PC-9 (cell line): ENCODE data around the gene RASGEF1B. TPM values are rescaled to one million over a fixed set of nuclear protein-coding genes. Genes with fewer than 3 reads are reported as not detected.
A peak's percentile ranks its signal among the peaks of the same experiment; 100 is the strongest.
"Not testable (repeated sequence)": the region's sequence is repeated elsewhere in the genome, so short reads cannot be mapped to it uniquely, and the experiment has no call there.

Experiments used
- BruUV-seq: library from RNA; stranded (reverse); fragments of 400-500 nt; replicated peaks from 2 replicates; lab custom pipeline; 2021; lab: Mats Ljungman, UMichigan
- CTCF ChIA-PET: fragments of 300-600 bp; sonication (Branson Sonifier 250); formaldehyde crosslinking; loops from one replicate; lab custom pipeline; 2022; ENCODE audit warnings: antibody characterized with exemption; lab: Charles Lee
- POLR2A ChIA-PET: fragments of 300-600 bp; sonication (Branson Sonifier 250); formaldehyde crosslinking; loops from one replicate; lab custom pipeline; 2022; ENCODE audit warnings: antibody characterized with exemption; ENCODE audit not compliant: unreplicated experiment; lab: Charles Lee
- DNase-seq, 2 experiments: peaks; one replicate each; pipeline versions ENCODE4 v3.0.0 to v3.0.0-alpha.2; 2015 to 2022; ENCODE audit warnings: mixed read lengths in 1 of 2
- H2AFZ ChIP-seq: fragments of 200-600 bp; sonication (generic); 2 replicates; pipeline ENCODE4 v1.8.1; 2017; ENCODE audit warnings: antibody characterized with exemption
- H3F3A ChIP-seq: fragments of 200-600 bp; sonication (generic); 2 replicates; pipeline ENCODE4 v1.8.1; 2017; ENCODE audit warnings: antibody characterized with exemption, mild to moderate bottlenecking, low read depth; ENCODE audit not compliant: insufficient read depth
- H3K27ac ChIP-seq: fragments of 200-600 bp; sonication (generic); 2 replicates; pipeline ENCODE4 v1.6.1; 2016; ENCODE audit warnings: mixed run types
- H3K27me3 ChIP-seq: fragments of 200-600 bp; sonication (generic); 2 replicates; pipeline ENCODE4 v1.6.1; 2016; ENCODE audit warnings: low read depth, mixed run types; ENCODE audit not compliant: insufficient read depth
- H3K36me3 ChIP-seq: fragments of 200-600 bp; sonication (generic); 2 replicates; pipeline ENCODE4 v1.6.1; 2016; ENCODE audit warnings: low read depth, mixed run types
- H3K4me1 ChIP-seq: fragments of 200-600 bp; sonication (generic); replicated peaks from 2 replicates; pipeline ENCODE4 v1.6.1; 2016; ENCODE audit warnings: mixed run types; ENCODE audit not compliant: insufficient read depth
- H3K4me2 ChIP-seq: fragments of 200-600 bp; sonication (generic); 2 replicates; pipeline ENCODE4 v1.6.1; 2017; ENCODE audit warnings: mixed run types
- H3K4me3 ChIP-seq: fragments of 200-600 bp; sonication (generic); 2 replicates; pipeline ENCODE4 v1.6.1; 2016; ENCODE audit warnings: mixed run types
- H3K79me2 ChIP-seq: fragments of 200-600 bp; sonication (generic); 2 replicates; pipeline ENCODE4 v1.6.1; 2017; ENCODE audit warnings: low read depth, mixed run types
- H3K9me2 ChIP-seq: fragments of 200-600 bp; sonication (generic); 2 replicates; pipeline ENCODE4 v1.8.1; 2017; ENCODE audit warnings: mild to moderate bottlenecking; ENCODE audit not compliant: insufficient read depth
- H3K9me3 ChIP-seq: fragments of 200-600 bp; sonication (generic); 2 replicates; pipeline ENCODE4 v1.8.1; 2016; ENCODE audit warnings: low read depth; ENCODE audit not compliant: insufficient read depth
- H4K20me1 ChIP-seq: fragments of 200-600 bp; sonication (generic); 2 replicates; pipeline ENCODE4 v1.8.1; 2017; ENCODE audit not compliant: insufficient read depth
- EZH2 ChIP-seq: fragments of 200-600 bp; sonication (generic); IDR thresholded peaks from 2 replicates; pipeline ENCODE4 v1.8.0; 2017; ENCODE audit warnings: antibody characterized with exemption, low read depth
- intact Hi-C: fragments of 100-400 bp; cut with micrococcal nuclease; formaldehyde crosslinking; loops from one replicate; pipeline ENCODE4 v1.10.0; 2022; ENCODE audit not compliant: unreplicated experiment
- total RNA-seq: library from RNA; stranded (reverse); gene quantifications from 2 replicates; pipeline ENCODE4 v1.2.3, GENCODE V29; 2021
- TF ChIP-seq, protein P1 (sequence below): fragments of 200-600 bp; sonication (generic); conservative IDR thresholded peaks from 2 replicates; pipeline ENCODE4 v1.6.1; 2017; ENCODE audit warnings: mixed run types, antibody characterized with exemption, mild to moderate bottlenecking, moderate library complexity

Gene RASGEF1B
- total RNA-seq, 1 experiment from 2014 or later, result 1.0 TPM

DNA sequence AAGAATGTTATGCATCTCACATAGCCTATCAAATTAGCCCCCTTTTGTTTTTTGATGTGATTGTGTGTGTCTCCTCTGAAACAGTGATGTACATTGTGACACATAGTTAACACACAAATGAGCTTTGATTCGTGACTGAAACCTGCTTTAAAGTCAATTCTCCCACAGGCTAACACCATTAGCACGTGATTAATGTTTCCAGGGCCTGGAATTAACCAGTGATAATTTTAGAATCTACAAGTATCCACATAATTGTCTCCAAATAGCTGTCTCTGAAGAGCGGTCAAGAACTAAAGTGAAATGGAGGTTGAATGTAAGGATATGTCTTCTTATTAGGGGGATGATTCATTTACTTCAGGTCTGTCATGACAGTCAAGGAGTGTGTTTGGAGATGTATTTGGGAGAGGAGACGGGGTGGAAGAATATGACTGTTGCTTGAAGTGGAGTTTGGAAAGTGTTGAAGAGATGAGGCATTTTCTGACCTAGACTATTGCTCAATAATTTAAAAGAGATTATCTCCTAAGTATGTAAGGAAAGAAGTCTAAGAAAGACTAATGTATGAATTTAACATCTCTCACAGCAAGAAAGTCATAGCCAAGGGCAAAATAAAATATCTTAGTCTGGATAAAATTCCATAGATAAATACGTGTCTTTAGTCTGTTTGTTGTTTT, 13.7 kb upstream of the RASGEF1B start:
- Histone ChIP-seq H3K9me3 (no peaks in the 10 kb centered on the region), H3K27me3 (no peaks in the 10 kb centered on the region), H3K4me2 (no peak overlapping the region), H3K79me2 (no peaks in the 10 kb centered on the region), H2AFZ (no peak overlapping the region), H3F3A (no peaks in the 10 kb centered on the region), H4K20me1 (no peaks in the 10 kb centered on the region), H3K27ac (no peak overlapping the region), H3K9me2 (no peaks in the 10 kb centered on the region), H3K4me1 (no peaks in the 10 kb centered on the region), H3K36me3 (no peaks in the 10 kb centered on the region), H3K4me3 (no peak overlapping the region)
- TF ChIP-seq, protein P1, sequence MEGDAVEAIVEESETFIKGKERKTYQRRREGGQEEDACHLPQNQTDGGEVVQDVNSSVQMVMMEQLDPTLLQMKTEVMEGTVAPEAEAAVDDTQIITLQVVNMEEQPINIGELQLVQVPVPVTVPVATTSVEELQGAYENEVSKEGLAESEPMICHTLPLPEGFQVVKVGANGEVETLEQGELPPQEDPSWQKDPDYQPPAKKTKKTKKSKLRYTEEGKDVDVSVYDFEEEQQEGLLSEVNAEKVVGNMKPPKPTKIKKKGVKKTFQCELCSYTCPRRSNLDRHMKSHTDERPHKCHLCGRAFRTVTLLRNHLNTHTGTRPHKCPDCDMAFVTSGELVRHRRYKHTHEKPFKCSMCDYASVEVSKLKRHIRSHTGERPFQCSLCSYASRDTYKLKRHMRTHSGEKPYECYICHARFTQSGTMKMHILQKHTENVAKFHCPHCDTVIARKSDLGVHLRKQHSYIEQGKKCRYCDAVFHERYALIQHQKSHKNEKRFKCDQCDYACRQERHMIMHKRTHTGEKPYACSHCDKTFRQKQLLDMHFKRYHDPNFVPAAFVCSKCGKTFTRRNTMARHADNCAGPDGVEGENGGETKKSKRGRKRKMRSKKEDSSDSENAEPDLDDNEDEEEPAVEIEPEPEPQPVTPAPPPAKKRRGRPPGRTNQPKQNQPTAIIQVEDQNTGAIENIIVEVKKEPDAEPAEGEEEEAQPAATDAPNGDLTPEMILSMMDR, result no peak
- no peak for TF ChIP-seq EZH2
- ChIA-PET CTCF (no interaction called here), POLR2A (no interaction called here)
- no TSS peak for BruUV-seq
- intact Hi-C loops, result no loop called here
- no peak for DNase-seq

DNA sequence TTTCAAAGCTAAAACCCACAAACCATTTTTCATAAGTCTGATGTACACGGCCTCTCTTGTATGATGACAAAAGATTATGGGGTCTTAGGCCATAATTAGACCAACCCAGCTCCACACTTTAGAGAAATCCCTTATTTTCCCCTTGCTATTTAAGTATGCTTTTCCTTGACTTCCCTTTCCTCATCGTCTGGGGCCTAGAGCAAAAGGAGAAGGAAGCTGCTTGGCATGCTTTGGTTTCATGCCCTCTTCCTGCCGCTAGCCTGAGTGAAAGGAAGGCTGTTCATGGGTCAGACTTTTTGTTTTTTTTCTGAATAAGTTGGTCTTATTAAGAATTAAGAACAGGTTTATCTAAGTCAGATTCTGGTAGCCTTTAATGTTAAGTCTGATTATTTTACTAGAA, 10.6 kb upstream of the RASGEF1B start:
- DNase-seq, result no peak
- Histone ChIP-seq H3K4me1 (no peaks in the 10 kb centered on the region), H3K9me2 (no peaks in the 10 kb centered on the region), H2AFZ (no peak overlapping the region), H3K27ac (no peak overlapping the region), H3K79me2 (no peaks in the 10 kb centered on the region), H3K4me2 (no peak overlapping the region), H3K4me3 (no peak overlapping the region), H3K36me3 (no peaks in the 10 kb centered on the region), H3K9me3 (no peaks in the 10 kb centered on the region), H3K27me3 (no peaks in the 10 kb centered on the region), H3F3A (no peaks in the 10 kb centered on the region), H4K20me1 (no peaks in the 10 kb centered on the region)
- no TSS peak for BruUV-seq
- intact Hi-C loops, result no loop called here
- TF ChIP-seq, protein P1, result no peak
- no peak for TF ChIP-seq EZH2
- CTCF ChIA-PET, result no interaction called here
- POLR2A ChIA-PET, result no interaction called here

DNA sequence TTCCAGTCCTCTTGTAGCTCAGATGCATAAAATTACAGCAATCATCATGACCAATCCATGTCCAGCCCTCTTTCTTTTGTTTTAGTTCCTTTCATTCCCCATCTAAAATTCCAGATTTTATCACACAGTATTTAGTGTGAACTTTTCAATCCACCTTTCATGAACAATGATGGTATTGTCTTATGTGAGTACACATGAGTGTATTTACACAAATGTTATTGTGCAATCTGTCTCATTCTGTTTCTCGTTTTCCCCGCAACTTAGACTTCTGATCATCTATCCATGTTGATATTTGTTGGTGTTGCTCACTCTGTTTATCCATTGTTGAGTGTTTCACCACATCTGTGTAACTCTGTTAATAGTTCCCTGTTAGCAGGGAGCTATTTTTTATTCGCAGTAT, 9.4 kb upstream of the RASGEF1B start:
- no peaks in the 10 kb centered on the region for H4K20me1 ChIP-seq
- DNase-seq, result no peak
- intact Hi-C loops, result no loop called here
- ChIA-PET POLR2A (no interaction called here), CTCF (no interaction called here)
- no peaks in the 10 kb centered on the region for H3K4me1 ChIP-seq
- no TSS peak for BruUV-seq
- no peaks in the 10 kb centered on the region for H3F3A ChIP-seq
- H3K9me3 ChIP-seq, result no peaks in the 10 kb centered on the region
- H3K36me3 ChIP-seq, result no peaks in the 10 kb centered on the region
- H2AFZ ChIP-seq, result no peak overlapping the region
- H3K4me3 ChIP-seq, result no peak overlapping the region
- no peak overlapping the region for H3K4me2 ChIP-seq
- no peak overlapping the region for H3K27ac ChIP-seq
- TF ChIP-seq EZH2, result no peak
- TF ChIP-seq, protein P1, result no peak
- no peaks in the 10 kb centered on the region for H3K27me3 ChIP-seq
- no peaks in the 10 kb centered on the region for H3K79me2 ChIP-seq
- H3K9me2 ChIP-seq, result no peaks in the 10 kb centered on the region

DNA sequence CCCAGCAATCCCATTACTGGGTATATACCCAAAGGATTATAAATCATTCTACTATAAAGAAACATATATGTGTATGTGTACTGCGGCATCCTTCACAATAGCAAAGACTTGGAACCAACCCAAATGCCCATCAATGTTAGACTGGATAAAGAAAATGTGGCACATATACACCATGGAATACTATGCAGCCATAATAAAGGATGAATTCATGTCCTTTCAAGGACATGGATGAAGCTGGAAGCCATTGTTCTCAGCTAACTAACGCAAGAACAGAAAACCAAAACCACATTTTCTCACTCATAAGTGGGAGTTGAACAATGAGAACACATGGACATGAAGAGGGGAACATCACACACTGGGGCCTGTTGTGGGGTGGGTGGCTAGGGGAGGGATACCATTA, 7.9 kb upstream of the RASGEF1B start:
- H3K9me2 ChIP-seq, H3K79me2 ChIP-seq, H3F3A ChIP-seq, H3K9me3 ChIP-seq, H3K4me2 ChIP-seq, H3K4me1 ChIP-seq, H3K4me3 ChIP-seq, H4K20me1 ChIP-seq, BruUV-seq, H3K36me3 ChIP-seq, POLR2A ChIA-PET, H2AFZ ChIP-seq, CTCF ChIA-PET, H3K27me3 ChIP-seq, DNase-seq, H3K27ac ChIP-seq: not testable (repeated sequence)
- intact Hi-C loops, result loop anchor here (10.0 kb wide), 1 partner anchor 155 kb away; no protein-coding TSS in a partner anchor

DNA sequence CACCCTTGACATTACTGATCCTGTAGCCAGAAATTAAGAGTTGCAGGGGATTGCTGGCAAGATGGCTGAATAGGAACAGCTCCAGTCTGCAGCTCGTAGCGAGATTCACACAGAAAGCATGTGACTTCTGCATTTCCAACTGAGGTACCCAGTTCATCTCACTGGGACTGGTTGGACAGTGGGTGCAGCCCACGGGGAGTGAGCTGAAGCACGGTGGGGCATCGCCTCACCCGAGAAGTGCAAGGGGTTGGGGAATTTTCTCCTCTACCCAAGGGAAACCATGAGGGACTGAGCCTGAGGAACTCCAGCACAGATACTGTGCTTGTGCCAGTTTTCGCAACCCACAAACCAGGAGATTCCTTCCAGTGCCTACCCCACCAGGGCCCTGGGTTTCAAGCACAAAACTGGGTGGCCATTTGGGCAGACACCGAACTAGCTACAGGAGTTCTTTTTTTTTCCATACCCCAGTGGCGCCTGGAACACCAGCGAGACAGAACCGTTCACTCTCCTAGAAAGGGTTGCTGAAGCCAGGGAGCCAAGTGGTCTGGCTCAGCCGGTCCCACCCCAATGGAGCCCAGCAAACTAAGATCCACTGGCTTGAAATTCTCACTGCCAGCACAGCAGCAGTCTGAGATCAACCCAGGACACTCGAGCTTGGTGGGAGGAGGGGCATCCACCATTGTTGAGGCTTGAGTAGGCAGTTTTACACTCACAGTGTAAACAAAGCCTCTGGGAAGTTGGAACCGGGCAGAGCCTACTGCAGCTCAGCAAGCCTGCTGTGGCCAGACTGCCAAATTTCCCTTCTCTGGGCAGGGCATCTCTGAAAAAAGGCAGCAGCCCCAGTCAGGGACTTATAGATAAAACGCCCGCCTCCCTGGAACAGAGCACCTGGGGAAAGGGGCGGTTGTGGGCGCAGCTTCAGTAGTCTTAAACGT, 1.9 kb upstream of the RASGEF1B start:
- H3K4me1 ChIP-seq, H3K4me3 ChIP-seq, H3K27ac ChIP-seq, H3F3A ChIP-seq, H3K79me2 ChIP-seq, H3K9me3 ChIP-seq, H3K9me2 ChIP-seq, H3K27me3 ChIP-seq, H4K20me1 ChIP-seq, POLR2A ChIA-PET, BruUV-seq, H2AFZ ChIP-seq, CTCF ChIA-PET, H3K36me3 ChIP-seq, H3K4me2 ChIP-seq: not testable (repeated sequence)
- peak in 1 of 2 experiments; percentile 4 for DNase-seq
- intact Hi-C loops, result loop anchor here (10.0 kb wide), 1 partner anchor 161 kb away; no protein-coding TSS in a partner anchor
